Suprapubic skin (tissue), 4 donors: ENCODE measurements around the gene MLLT6. TPM values are rescaled to one million over a fixed set of nuclear protein-coding genes. Genes with fewer than 3 reads are reported as not detected.

Experiments
- DNase-seq, 2 donors: peaks; one replicate each; pipeline ENCODE4 v3.0.0-alpha.2; 2019; ENCODE audit warnings: low spot score in 2 of 2
- H3K27ac ChIP-seq: fragments of 200-600 bp; sonication (generic); one replicate; pipeline ENCODE4 v1.5.1; 2019
- H3K27me3 ChIP-seq: fragments of 200-600 bp; sonication (generic); one replicate; pipeline ENCODE4 v1.5.1; 2019
- H3K36me3 ChIP-seq: fragments of 200-600 bp; sonication (generic); one replicate; pipeline ENCODE4 v1.5.1; 2019
- H3K4me1 ChIP-seq: fragments of 200-600 bp; sonication (generic); one replicate; pipeline ENCODE4 v1.5.1; 2019
- H3K4me3 ChIP-seq: fragments of 200-600 bp; sonication (generic); one replicate; pipeline ENCODE4 v1.5.1; 2019; ENCODE audit warnings: mild to moderate bottlenecking
- H3K9me3 ChIP-seq: fragments of 200-600 bp; sonication (generic); one replicate; pipeline ENCODE4 v1.5.1; 2019
- CTCF ChIP-seq, 2 donors: fragments of 200-600 bp in 1 of 2; fragments of 450-650 bp in 1 of 2; sonication (generic) in 1 of 2; IDR thresholded peaks; one replicate each; pipeline ENCODE4 v1.5.1; 2016 to 2019; ENCODE audit warnings: antibody characterized with exemption in 2 of 2, mild to moderate bottlenecking in 1 of 2, moderate library complexity in 1 of 2
- EP300 ChIP-seq: sonication (generic); formaldehyde crosslinking; IDR thresholded peaks from one replicate; pipeline ENCODE4 v1.6.1; 2017; ENCODE audit warnings: antibody characterized with exemption
- POLR2A ChIP-seq, 2 donors: fragments of 450-650 bp; IDR thresholded peaks; one replicate each; pipeline ENCODE4 v1.6.1; 2017; ENCODE audit warnings: antibody characterized with exemption in 2 of 2, mild to moderate bottlenecking in 2 of 2, moderate library complexity in 2 of 2
- POLR2AphosphoS5 ChIP-seq, 3 donors: sonication (generic); formaldehyde crosslinking; IDR thresholded peaks; one replicate each; pipeline ENCODE4 v1.6.1; 2017; ENCODE audit warnings: antibody characterized with exemption in 3 of 3
- WGBS: methylation state at CpG from one replicate; pipeline ENCODE4 v1.1.5; 2018; 5-methylcytosine and 5-hydroxymethylcytosine counted together
- total RNA-seq, 4 donors: library from RNA; depleted of rRNA; stranded (reverse); fragments of >200 nt; gene quantifications; one replicate each; pipeline ENCODE4 v1.1.0, GENCODE V29; 2016

Gene MLLT6
- total RNA-seq, 4 donors from 2014 or later: 62.7 to 136 (median 79.0) TPM

GRCh38 chr17:38676706-38677504 is 28.2 kb upstream of the MLLT6 start:
- H3K27ac ChIP-seq: no peak overlapping the region
- H3K36me3 ChIP-seq: no peaks in the 10 kb centered on the region
- WGBS: 14% methylated on average over 8 of the region's 9 CpGs
- H3K9me3 ChIP-seq: no peaks in the 10 kb centered on the region
- H3K27me3 ChIP-seq: peaks cover 28% of the 10 kb centered on the region
- H3K4me3 ChIP-seq: no peak overlapping the region
- TF ChIP-seq CTCF (IDR thresholded peaks at IDR 0.05) (peak; percentile 96 to 98), POLR2AphosphoS5 (IDR thresholded peaks at IDR 0.05) (no peak)
- peak; percentile 89 to 91 for DNase-seq
- H3K4me1 ChIP-seq: peaks cover 35% of the 10 kb centered on the region

GRCh38 chr17:38677819-38678218 is 27.3 kb upstream of the MLLT6 start:
- DNase-seq: no peak
- no peak overlapping the region for H3K27ac ChIP-seq
- no peaks in the 10 kb centered on the region for H3K9me3 ChIP-seq
- no peak for TF ChIP-seq POLR2A (IDR thresholded peaks at IDR 0.05)
- H3K4me3 ChIP-seq: no peak overlapping the region
- WGBS: 86% methylated on average over 6 of the region's 6 CpGs
- peaks cover 35% of the 10 kb centered on the region for H3K4me1 ChIP-seq
- H3K36me3 ChIP-seq: no peaks in the 10 kb centered on the region
- peaks cover 19% of the 10 kb centered on the region for H3K27me3 ChIP-seq

GRCh38 chr17:38681096-38681495 is 24.0 kb upstream of the MLLT6 start:
- H3K27ac ChIP-seq: no peak overlapping the region
- no peaks in the 10 kb centered on the region for H3K9me3 ChIP-seq
- no peaks in the 10 kb centered on the region for H3K36me3 ChIP-seq
- H3K4me1 ChIP-seq: peaks cover 13% of the 10 kb centered on the region
- 80% methylated on average over 3 of the region's 3 CpGs for WGBS
- no peak for DNase-seq
- no peaks in the 10 kb centered on the region for H3K27me3 ChIP-seq
- TF ChIP-seq CTCF (IDR thresholded peaks at IDR 0.05): no peak
- TF ChIP-seq EP300: no peak
- TF ChIP-seq POLR2AphosphoS5 (IDR thresholded peaks at IDR 0.05): no peak
- no peak for TF ChIP-seq POLR2A (IDR thresholded peaks at IDR 0.05)
- no peak overlapping the region for H3K4me3 ChIP-seq

GRCh38 chr17:38685491-38685890 is 19.6 kb upstream of the MLLT6 start:
- no peak overlapping the region for H3K27ac ChIP-seq
- H3K4me3 ChIP-seq: no peak overlapping the region
- H3K27me3 ChIP-seq: no peaks in the 10 kb centered on the region
- TF ChIP-seq CTCF (IDR thresholded peaks at IDR 0.05) (no peak), POLR2AphosphoS5 (IDR thresholded peaks at IDR 0.05) (no peak), POLR2A (IDR thresholded peaks at IDR 0.05) (no peak), EP300 (no peak)
- H3K9me3 ChIP-seq: no peaks in the 10 kb centered on the region
- H3K36me3 ChIP-seq: no peaks in the 10 kb centered on the region
- no peaks in the 10 kb centered on the region for H3K4me1 ChIP-seq
- WGBS: 84% methylated on average over 12 of the region's 12 CpGs
- no peak for DNase-seq

- 91% methylated on average over 5 of the region's 5 CpGs for WGBS
- Histone ChIP-seq H3K4me3 (no peak overlapping the region), H3K9me3 (no peaks in the 10 kb centered on the region), H3K27ac (no peak overlapping the region), H3K4me1 (no peaks in the 10 kb centered on the region), H3K36me3 (no peaks in the 10 kb centered on the region), H3K27me3 (no peaks in the 10 kb centered on the region)
- TF ChIP-seq POLR2A (IDR thresholded peaks at IDR 0.05): no peak
- no peak for DNase-seq
These were observed 17.8 kb upstream of the MLLT6 start for GRCh38 chr17:38687286-38687685.

GRCh38 chr17:38690386-38690785 is 14.7 kb upstream of the MLLT6 start:
- DNase-seq: no peak
- no peak overlapping the region for H3K4me3 ChIP-seq
- no peaks in the 10 kb centered on the region for H3K9me3 ChIP-seq
- H3K27me3 ChIP-seq: no peaks in the 10 kb centered on the region
- TF ChIP-seq POLR2AphosphoS5 (IDR thresholded peaks at IDR 0.05): no peak
- TF ChIP-seq CTCF (IDR thresholded peaks at IDR 0.05): no peak
- no peak for TF ChIP-seq POLR2A (IDR thresholded peaks at IDR 0.05)
- no peak for TF ChIP-seq EP300
- peaks cover 12% of the 10 kb centered on the region for H3K4me1 ChIP-seq
- H3K27ac ChIP-seq: no peak overlapping the region
- WGBS: 94% methylated on average over 4 of the region's 4 CpGs
- H3K36me3 ChIP-seq: no peaks in the 10 kb centered on the region
